Pancreas (tissue), 10 donors: ENCODE measurements around the gene PHF12. TPM values are rescaled to one million over a fixed set of nuclear protein-coding genes. Genes with fewer than 3 reads are reported as not detected.

Source experiments
- ATAC-seq, 4 donors: fragments of 200-7000 bp; cut with Tn5 transposase; one replicate each; pipeline versions ENCODE4 v1.8.0 to v1.9.1; 2020; ENCODE audit warnings: mild to moderate bottlenecking in 4 of 4, moderate library complexity in 4 of 4
- DNase-seq, 6 donors: peaks; one replicate each; pipeline ENCODE4 v3.0.0-alpha.2; 2020
- FAIRE-seq: peaks from 2 replicates; lab custom pipeline; 2012; peaks lifted over from hg19 to GRCh38; lab: Jason Lieb, UNC
- H3K27ac ChIP-seq, 4 donors: fragments of 200-600 bp; sonication (generic); 1 replicate in 3 of 4; 2 replicates in 1 of 4; pipeline versions ENCODE4 v1.5.0 to v1.8.0; 2020
- H3K27me3 ChIP-seq, 4 donors: fragments of 200-600 bp; one replicate each; pipeline ENCODE4 v1.8.0; 2021
- H3K36me3 ChIP-seq, 3 donors: fragments of 200-600 bp; sonication (generic) in 1 of 3; one replicate each; pipeline versions ENCODE4 v1.5.0 to v1.8.0; 2020 to 2021
- H3K4me1 ChIP-seq, 3 donors: fragments of 200-600 bp; one replicate each; pipeline ENCODE4 v1.8.0; 2021
- H3K4me3 ChIP-seq, 4 donors: fragments of 200-600 bp; sonication (generic) in 2 of 4; one replicate each; pipeline versions ENCODE4 v1.5.0 to v1.8.0; 2020 to 2021
- H3K9me3 ChIP-seq, 4 donors: fragments of 200-600 bp; one replicate each; pipeline ENCODE4 v1.8.0; 2021
- WGBS, 2 donors: extraction: QIAGEN DNeasy Blood & Tissue Kit; methylation state at CpG; one replicate each; pipeline ENCODE4 v1.1.7; 2013; 5-methylcytosine and 5-hydroxymethylcytosine counted together
- intact Hi-C, 3 donors: fragments of 100-400 bp; cut with DNase I; formaldehyde crosslinking; loops; one replicate each; pipeline versions ENCODE4 v1.11.1 to v1.14.2; 2022
- polyA plus RNA-seq, 2 donors: library from polyadenylated mRNA; stranded (reverse); fragments of 200-250 nt; gene quantifications; one replicate each; pipeline ENCODE4 v1.2.3, GENCODE V29; 2013
- total RNA-seq, 6 donors: library from RNA; stranded (reverse); fragmentation: NEBNext Ultra II Directional in 4 of 6; extraction: Animal tissue kit (Norgen Biotek cat#: 25700) in 4 of 6; gene quantifications; one replicate each; pipeline versions ENCODE4 v1.2.1 to v1.2.4, GENCODE V29; 2021 to 2023
- TF ChIP-seq, protein P1 (sequence below), 4 donors: fragments of 200-600 bp; sonication (generic) in 3 of 4; IDR thresholded peaks; one replicate each; pipeline versions ENCODE4 v1.5.0 to v1.8.0; 2021; ENCODE audit warnings: antibody characterized with exemption in 4 of 4
- donor health status: healthy with polysubstance abuse.
- donor health status: DM: no; HTN: no; CAD: no; lungs with moderate emphysema.
- donor health status: DM: no; HTN: no; CAD: no.
- donor health status: control.
- donor health status: control.
- donor health status: Bipolar disorder and iron deficiency.
- donor health status: DM: yes; HTN: yes; CAD: no.
- donor health status: DM: no; HTN: no; CAD: no.
- donor health status: DM: no; HTN: no; CAD: no.
- donor health status: DM: yes; HTN: yes; CAD: no.

The PHF12 gene
- total and polyA plus RNA-seq, 8 donors: 19.9 to 31.6 (median 25.6) TPM

DNA sequence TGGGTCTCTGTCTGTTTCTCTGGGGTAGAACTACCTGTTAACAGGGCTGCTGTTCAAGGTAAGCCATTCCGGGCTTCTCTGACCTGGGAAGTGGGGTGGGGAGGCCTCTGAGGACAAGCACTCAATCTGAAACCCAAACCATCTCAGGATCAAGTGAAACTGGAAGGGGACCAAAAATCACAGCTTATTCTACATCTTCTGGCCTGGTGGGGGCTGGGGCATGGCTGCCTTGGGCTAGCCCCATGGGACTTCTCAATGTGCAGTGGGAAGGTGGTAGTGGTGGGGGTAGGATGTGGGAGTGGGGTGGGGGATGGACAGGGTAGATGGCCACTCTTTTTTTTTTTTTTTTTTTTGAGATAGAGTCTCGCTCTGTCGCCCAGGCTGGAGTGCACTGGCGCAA is 59.3 kb downstream of the PHF12 start:
- no peak for FAIRE-seq
- intact Hi-C loops: no loop called here
- Histone ChIP-seq H3K4me3 (no peak overlapping the region), H3K36me3 (no peaks in the 10 kb centered on the region), H3K27me3 (no peaks in the 10 kb centered on the region), H3K4me1 (peaks cover 8 to 19% (median 8%) of the 10 kb centered on the region in 3 donors), H3K9me3 (no peaks in the 10 kb centered on the region), H3K27ac (peak overlapping the region in 2 of 4 donors; percentile 79 to 91)
- WGBS, 2 donors: 88 to 95% methylated on average over 4 of the region's 4 CpGs
- ATAC-seq: no peak
- TF ChIP-seq, protein P1, sequence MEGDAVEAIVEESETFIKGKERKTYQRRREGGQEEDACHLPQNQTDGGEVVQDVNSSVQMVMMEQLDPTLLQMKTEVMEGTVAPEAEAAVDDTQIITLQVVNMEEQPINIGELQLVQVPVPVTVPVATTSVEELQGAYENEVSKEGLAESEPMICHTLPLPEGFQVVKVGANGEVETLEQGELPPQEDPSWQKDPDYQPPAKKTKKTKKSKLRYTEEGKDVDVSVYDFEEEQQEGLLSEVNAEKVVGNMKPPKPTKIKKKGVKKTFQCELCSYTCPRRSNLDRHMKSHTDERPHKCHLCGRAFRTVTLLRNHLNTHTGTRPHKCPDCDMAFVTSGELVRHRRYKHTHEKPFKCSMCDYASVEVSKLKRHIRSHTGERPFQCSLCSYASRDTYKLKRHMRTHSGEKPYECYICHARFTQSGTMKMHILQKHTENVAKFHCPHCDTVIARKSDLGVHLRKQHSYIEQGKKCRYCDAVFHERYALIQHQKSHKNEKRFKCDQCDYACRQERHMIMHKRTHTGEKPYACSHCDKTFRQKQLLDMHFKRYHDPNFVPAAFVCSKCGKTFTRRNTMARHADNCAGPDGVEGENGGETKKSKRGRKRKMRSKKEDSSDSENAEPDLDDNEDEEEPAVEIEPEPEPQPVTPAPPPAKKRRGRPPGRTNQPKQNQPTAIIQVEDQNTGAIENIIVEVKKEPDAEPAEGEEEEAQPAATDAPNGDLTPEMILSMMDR (IDR thresholded peaks at IDR 0.05): no peak
- no peak for DNase-seq

- intact Hi-C loops: no loop called here
- H3K4me1 ChIP-seq: peaks cover 8 to 19% (median 8%) of the 10 kb centered on the region in 3 donors
- no peak overlapping the region for H3K27ac ChIP-seq
- no peak for FAIRE-seq
- WGBS, 2 donors: 95 to 96% methylated on average over 1 of the region's 1 CpG
- no peaks in the 10 kb centered on the region for H3K27me3 ChIP-seq
- no peaks in the 10 kb centered on the region for H3K9me3 ChIP-seq
- DNase-seq: no peak
- no peak for ATAC-seq
- H3K36me3 ChIP-seq: no peaks in the 10 kb centered on the region
- TF ChIP-seq, protein P1 (IDR thresholded peaks at IDR 0.05): no peak
- H3K4me3 ChIP-seq: no peak overlapping the region
Observed at GRCh38 chr17:28891201-28891600, 60.1 kb downstream of the PHF12 start.

DNA sequence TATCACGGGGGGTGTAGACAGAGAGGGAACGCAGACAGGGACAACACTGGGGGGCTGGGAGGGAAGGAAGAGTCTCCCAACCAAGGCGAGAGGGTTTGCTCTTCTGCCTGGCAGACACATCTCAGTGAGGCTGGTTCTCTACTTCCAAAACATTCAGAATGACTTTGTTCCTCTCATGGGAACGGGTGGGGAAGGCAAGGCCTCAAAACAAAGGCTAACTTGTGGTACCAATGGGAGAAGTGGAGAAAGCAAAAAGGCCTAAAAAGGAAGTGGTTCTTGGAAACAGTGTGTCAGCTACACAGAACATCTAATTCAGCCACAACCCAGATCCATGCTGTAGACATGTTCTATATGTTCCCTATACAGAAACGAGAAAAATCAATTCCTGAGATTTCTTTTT is 61.3 kb downstream of the PHF12 start:
- 81 to 91% methylated on average over 5 of the region's 5 CpGs for whole genome bisulfite sequencing, 2 donors
- H3K9me3 ChIP-seq: no peaks in the 10 kb centered on the region
- DNase-seq (no peak), ATAC-seq (no peak), FAIRE-seq (no peak)
- H3K4me3 ChIP-seq: no peak overlapping the region
- H3K36me3 ChIP-seq: peaks cover 0 to 6% (median 0%) of the 10 kb centered on the region in 3 donors
- H3K27ac ChIP-seq: no peak overlapping the region
- peaks cover 8 to 15% (median 8%) of the 10 kb centered on the region in 3 donors for H3K4me1 ChIP-seq
- intact Hi-C loops: no loop called here
- no peaks in the 10 kb centered on the region for H3K27me3 ChIP-seq
- TF ChIP-seq, protein P1 (IDR thresholded peaks at IDR 0.05): no peak

DNA sequence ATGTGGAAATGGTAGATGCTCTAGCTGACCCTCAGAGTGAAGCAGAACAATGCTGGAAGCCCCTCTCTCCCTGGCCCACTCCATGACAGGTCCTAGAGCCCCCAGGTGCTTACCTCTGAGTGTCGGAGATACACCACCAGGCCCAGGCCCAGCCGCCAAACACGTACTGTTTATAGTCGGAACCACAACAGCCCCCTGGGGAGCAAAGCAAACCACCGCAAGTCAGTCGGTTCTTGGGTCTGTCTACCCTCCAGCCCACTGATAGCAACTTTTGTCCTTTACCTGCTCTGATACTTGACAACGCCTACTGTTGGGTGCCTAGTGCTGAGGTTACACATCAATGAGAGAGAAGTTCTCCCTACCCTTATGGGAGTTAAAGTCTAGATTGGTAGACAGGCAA is 62.5 kb downstream of the PHF12 start:
- no peak overlapping the region for H3K4me3 ChIP-seq
- DNase-seq (no peak), ATAC-seq (no peak), FAIRE-seq (no peak)
- H3K9me3 ChIP-seq: no peaks in the 10 kb centered on the region
- H3K27ac ChIP-seq: no peak overlapping the region
- 90 to 93% methylated on average over 7 of the region's 7 CpGs for WGBS, 2 donors
- TF ChIP-seq, protein P1 (IDR thresholded peaks at IDR 0.05): no peak
- H3K36me3 ChIP-seq: peaks cover 0 to 12% (median 0%) of the 10 kb centered on the region in 3 donors
- H3K4me1 ChIP-seq: peaks cover 8 to 14% (median 8%) of the 10 kb centered on the region in 3 donors
- no peaks in the 10 kb centered on the region for H3K27me3 ChIP-seq
- intact Hi-C loops: no loop called here

DNA sequence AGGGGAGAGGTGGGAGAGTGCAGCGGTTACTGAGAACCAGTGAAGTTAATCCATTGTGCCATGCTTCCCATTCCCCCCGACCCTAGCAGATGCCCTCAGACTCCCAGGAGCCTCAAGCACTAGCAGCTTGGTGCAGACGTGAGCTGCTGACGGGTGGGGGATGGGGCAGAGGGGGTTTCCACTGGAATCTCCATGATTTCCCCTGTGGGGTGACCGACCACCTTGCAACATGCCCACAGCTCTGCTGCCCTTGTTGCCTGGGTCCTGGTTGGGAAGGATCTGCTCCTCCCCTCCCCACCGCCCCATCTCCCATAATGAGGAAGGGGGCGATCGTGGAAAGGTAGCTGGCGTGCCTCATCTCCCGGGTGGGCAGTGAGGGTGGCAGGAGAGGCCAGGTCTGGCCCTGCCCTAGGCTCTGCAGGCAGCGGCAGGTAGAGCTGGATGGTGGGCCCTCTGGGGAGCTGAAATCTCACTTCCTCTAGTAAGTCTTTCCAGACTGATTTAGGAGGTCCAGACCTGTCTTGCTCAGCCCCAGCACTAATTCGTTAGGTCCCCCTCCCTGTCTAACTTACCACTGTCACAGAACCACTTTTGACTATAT is 63.3 kb downstream of the PHF12 start:
- FAIRE-seq: no peak
- Histone ChIP-seq H3K9me3 (no peaks in the 10 kb centered on the region), H3K4me3 (no peak overlapping the region), H3K4me1 (peaks cover 5 to 6% (median 6%) of the 10 kb centered on the region in 3 donors), H3K36me3 (peaks cover 0 to 17% (median 0%) of the 10 kb centered on the region in 3 donors), H3K27ac (no peak overlapping the region), H3K27me3 (no peaks in the 10 kb centered on the region)
- ATAC-seq: no peak
- WGBS, 2 donors: 84 to 87% methylated on average over 12 of the region's 12 CpGs
- intact Hi-C loops: no loop called here
- DNase-seq: no peak
- TF ChIP-seq, protein P1 (IDR thresholded peaks at IDR 0.05): no peak
